Measurements from ENCODE around the gene MTIF2.
"Not testable (repeated sequence)": the region's sequence is repeated elsewhere in the genome, so short reads cannot be mapped to it uniquely, and the experiment has no call there.

MTIF2 gene, protein sequence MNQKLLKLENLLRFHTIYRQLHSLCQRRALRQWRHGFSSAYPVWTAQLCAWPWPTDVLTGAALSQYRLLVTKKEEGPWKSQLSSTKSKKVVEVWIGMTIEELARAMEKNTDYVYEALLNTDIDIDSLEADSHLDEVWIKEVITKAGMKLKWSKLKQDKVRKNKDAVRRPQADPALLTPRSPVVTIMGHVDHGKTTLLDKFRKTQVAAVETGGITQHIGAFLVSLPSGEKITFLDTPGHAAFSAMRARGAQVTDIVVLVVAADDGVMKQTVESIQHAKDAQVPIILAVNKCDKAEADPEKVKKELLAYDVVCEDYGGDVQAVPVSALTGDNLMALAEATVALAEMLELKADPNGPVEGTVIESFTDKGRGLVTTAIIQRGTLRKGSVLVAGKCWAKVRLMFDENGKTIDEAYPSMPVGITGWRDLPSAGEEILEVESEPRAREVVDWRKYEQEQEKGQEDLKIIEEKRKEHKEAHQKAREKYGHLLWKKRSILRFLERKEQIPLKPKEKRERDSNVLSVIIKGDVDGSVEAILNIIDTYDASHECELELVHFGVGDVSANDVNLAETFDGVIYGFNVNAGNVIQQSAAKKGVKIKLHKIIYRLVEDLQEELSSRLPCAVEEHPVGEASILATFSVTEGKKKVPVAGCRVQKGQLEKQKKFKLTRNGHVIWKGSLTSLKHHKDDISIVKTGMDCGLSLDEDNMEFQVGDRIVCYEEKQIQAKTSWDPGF

DNA sequence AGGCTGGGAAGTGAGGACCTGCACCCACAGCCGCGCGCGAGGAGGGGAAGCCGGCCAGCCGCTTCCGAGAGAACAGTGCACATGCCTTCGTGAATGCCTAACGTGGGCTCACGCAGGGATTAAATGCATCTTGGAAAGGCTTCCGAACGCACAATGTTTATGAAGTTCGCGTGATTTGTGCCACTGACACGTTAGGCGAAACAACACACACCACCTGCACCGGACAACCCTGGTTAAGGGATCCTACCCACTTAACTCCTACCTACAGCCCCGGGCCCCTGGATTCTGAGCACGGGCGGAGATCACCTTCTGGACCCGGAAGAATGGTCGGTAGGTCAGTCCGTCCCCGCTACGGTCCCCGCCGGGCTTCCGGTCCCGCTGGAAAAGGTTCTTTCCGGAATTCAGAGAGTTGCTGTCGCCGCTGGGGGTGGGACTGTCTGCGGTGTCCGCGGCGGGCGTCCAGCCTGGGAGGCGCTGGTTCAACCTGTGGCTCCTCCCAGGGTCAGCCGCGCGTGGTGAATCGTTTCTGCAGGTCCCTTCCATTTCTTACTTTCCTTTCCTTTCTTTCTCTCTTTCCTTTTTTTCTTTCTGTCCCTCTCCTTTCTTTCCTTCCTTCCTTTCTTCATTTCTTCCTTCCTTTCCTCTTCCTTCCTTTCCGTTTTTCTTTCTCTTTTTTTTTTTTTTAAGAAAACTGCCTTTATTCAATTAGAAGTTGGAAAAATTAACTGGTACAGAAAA is at the start of gene MTIF2:
Gene MTIF2 (minus strand): TSS at position 325 of the 738 bp plus-strand sequence. CDS start 5,373 bp downstream, outside the sequence.
- DNase-seq, result peak; percentile 95

DNA sequence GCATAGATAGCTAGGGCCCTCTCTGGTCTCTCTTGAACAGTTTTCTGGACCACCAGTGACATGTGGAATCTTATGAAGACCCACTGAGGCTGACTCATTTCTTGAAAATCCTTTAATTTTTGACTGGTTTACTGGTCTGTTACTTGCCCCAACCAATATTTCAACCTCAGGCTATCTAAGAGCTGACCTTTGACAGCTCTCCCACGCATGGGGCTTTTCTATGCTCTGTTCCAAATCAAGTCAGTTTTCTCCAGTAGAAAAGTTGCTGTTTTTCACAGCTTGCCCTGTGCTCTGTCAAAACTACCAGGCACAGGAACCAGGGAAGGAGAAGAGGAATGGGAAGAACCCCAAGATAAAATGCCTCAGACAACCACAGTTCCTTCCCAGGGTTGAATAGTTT is 46.0 kb upstream of the MTIF2 start:
- DNase-seq, result no peak

DNA sequence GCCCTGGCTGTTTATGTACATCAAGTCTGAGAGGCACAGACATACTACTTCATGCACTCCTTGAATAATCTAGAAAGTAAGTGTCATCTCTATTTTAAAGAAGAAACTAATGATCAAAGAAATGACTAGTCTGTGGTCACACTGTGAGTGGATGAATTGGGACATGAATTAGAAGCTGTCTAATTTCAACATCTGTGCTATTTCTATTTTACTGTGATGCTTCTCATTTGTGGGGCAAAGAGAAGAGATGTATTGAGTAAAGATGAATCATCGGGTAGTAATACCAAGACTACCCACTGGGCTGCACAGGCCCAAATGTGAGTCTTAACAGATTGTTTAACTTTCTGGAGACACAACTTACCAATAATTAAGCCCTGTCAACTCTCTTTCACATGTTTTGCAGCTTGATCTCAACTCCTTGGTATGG is 42.4 kb upstream of the MTIF2 start:
- peak; percentile 92 for DNase-seq

DNA sequence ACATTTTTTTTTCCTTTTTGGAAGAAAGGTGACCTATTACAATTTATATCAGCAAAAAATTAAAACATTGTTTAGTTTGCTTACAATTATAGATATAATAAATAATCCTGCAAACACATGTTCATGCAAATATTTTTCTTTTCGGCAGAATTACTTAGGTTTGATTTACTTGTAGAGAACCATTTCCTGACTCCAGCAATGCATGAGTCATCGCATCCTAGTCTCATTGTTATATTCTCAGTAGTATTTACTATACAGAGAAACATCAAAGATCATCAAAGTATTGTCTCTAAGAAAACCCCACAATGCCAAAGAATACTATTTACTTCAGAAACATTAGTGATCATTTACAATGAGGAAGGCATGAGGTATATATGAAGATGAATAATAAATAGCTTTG is 40.4 kb upstream of the MTIF2 start:
- peak; percentile 22 for DNase-seq

DNA sequence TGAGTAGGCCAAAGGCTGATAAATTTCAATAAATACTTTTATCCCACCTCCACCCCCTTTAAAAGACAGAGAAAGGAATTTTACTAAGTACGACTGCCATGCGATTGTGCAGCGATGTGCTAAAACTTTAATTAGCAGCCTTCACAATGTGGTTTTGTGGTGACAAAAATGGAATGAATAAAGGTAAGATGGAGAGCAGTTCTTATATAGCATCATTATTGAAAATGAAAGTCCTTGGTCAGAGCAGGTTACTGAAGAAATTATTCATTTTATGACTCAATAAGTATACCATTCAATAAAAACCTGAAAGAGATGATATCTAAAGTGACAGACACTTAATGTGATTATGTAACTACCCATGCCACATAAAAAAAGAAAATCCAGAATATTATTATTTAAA is 33.2 kb upstream of the MTIF2 start:
- DNase-seq, result peak; percentile 82

DNA sequence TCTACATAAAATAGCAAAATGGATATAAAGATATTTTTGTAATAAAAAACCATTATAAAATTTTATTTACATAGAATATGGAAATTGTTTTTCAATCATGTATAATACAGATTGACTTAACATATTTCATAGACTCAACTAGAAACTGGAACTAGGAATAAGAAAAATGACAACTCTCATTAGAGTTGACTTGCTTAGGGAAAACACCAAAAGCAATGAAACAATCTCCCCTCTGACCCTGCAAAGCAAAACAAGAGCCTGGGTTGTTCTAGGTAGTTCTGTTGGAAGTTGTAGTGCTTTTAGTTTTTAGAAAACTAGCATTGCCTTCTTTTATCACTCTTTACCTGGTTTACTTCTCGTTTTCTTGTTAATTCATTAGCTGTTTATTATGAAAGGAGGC is 32.2 kb upstream of the MTIF2 start:
- DNase-seq, result no peak

DNA sequence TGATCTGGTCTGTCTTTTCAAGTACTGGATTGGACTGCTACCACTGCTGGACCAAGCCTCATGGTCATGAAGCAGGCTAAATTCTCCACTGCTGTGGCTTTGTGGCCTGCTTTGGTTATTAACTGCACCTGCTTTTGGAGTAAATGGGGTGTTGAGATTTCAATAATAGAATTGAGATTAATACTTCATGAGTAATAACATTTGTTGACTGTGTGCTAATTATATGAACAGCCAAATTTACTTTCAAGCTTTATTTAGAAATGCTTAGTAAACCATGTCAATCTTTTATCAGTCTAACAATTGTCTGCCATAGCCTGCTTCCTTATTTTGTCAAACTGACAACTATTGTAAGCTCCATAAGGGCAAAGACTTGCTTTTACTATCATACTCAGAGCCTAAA is 27.4 kb upstream of the MTIF2 start:
- no peak for DNase-seq

DNA sequence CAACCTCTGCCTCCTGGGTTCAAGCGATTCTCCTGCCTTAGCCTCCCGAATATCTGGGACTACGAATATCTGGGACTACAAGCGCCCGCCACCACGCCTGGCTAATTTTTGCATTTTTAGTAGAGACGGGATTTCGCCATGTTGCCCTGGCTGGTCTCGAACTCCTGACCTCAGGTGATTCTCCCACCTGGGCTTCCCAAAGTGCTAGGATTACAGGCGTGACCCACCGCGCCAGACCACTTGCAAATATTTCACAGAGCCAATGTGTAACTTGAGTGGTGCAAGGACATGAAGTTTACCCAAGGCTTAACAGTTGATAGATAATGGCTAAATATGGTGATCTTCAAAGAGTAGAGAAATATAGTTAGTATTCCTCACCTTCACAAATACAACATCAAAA is 14.1 kb upstream of the MTIF2 start:
- DNase-seq, result no peak

DNA sequence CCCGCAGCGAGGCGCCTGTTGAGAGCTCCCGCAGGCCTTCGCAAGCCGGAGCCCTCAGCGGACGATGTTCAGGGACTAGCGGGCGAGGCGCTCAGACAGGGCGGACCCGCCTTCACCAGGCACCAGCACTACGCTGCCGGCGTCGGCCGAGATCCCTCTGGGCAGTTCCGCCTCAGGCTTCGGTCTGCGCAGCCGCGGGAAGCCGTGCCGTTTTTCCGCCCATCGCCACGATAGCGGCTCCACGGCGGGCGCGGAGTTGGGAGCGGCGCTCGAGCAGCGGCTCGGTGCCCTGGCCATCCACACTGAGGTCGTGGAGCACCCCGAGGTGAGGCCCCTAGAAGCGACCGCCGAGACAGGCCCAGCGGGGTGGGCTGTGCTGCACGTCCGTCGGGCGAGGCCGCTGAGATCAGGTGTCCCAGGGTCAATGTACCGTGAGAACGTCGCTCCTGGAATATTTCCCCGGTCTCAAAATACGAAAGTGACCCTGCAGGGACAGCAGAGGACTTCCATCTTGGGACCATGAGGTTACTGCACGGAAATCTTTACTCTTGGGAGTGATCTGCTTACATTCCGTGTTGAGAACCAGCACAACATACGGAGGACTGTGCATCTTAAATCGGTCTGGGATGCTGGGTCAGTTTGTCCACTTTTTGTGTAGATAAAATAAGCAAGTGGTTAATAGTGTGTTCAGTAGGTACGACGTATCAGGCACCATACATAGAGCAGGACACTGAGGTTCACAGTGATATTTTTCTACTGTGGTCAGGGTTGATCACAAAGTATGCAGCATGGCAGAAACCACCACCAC is 13.3 kb upstream of the MTIF2 start:
- peak; percentile 92 for DNase-seq

DNA sequence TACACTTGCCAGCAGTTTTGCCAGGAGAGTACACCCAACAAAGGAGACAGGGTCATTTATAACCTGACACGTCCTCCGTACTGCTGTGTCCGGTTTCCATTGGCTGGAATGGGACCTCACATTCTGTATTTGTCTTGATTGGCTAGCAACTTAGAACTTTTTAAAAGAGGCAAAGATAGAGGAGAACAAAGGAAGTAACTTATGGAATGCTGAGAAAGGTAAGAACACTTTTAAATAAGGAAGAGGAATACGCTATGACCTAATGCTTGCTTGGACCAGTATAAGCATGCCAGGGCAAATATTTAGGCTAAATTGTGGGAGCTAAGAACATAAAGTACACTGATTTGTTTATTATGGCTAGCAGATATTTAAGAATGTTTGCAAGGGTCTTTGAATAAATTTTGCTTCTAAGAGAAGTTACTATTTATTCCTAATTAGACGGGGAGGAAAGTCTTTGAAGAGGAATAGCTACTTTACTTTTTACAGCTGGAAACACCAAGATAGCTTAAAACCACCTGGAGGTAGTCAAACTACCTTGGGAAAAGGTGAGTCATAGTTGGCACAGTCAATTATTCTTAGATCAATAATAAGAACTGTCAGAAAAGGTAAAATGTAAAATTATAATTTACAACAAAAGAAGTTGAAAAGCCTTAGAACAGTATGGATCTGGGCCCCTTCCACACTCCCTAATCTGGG is 12.0 kb upstream of the MTIF2 start:
- DNase-seq, result not testable (repeated sequence)

DNA sequence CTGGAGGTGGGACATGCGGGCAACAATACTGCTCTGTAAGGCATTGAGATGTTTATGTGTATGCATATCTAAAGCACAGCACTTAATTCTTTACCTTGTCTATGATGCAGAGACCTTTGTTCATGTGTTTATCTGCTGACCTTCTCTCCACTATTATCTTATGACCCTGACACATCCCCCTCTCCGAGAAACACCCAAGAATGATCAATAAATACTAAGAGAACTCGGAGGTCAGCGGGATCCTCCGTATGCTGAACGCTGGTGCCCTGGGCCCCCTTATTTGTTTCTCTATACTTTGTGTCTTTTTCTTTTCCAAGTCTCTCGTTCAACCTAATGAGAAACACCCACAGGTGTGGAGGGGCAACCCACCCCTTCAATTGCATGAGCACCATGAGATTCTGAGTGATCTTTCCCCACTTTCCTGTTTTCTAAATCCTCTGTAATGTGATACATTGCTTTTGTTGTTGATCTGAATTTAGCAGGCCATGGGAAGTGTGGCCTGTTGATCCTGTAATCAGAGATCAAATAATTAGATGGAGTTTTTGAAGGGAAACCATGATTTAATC is 10.9 kb upstream of the MTIF2 start:
- not testable (repeated sequence) for DNase-seq

DNA sequence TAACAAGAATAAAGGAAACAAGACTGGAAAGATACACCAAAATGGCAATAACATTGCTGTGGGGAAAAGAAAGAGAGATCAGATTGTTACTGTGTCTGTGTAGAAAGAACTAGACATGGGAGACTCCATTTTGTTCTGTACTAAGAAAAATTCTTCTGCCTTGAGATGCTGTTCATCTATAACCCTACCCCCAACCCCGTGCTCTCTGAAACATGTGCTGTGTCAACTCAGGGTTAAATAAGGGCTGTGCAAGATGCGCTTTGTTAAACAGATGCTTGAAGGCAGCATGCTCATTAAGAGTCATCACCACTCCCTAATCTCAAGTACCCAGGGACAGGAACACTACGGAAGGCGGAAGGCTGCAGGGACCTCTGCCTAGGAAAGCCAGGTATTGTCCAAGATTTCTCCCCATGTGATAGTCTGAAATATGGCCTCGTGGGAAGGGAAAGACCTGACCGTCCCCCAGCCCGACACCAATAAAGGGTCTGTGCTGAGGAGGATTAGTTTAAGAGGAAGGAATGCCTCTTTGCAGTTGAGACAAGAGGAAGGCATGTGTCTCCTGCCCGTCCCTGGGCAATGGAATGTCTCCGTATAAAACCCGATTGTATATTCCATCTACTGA is 10.3 kb upstream of the MTIF2 start:
- DNase-seq, result not testable (repeated sequence)

DNA sequence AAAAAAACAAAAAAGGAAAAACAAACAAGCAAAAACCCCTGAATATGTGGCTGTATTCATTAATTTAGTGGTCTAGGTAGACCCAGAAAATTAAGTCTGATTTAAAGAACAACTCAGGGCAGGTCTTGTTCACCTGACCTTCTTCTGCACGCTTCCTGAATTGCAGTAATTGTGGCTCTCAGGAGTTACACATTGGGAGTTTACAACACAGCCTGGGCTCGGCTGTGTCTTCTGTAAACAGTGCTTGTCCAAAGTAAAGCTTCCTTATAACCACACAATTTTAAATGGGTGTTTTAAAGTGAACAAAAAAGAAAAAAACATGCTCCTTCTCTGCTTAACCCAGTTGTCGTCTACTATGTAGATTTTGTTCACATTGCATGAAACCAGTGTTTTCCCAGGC is 8.3 kb upstream of the MTIF2 start:
- DNase-seq, result no peak

DNA sequence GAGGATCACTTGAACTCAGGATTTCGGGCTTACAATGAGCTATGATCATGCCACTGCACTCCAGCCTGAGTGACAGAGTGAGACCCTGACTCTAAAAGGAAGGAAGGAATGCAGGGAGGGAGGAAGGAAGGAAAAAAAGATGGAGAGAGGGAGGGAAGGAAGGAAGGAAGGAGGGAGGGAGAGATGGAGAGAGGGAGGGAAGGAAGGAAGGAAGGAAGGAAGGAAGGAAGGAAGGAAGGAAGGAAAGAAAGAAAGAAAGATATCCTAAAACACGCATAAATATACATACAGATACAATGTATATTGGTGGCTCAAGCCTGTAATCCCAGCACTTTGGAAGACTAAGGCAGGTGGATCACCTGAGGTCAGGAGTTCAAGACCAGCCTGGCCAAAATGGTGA is 5.3 kb upstream of the MTIF2 start:
- not testable (repeated sequence) for DNase-seq

DNA sequence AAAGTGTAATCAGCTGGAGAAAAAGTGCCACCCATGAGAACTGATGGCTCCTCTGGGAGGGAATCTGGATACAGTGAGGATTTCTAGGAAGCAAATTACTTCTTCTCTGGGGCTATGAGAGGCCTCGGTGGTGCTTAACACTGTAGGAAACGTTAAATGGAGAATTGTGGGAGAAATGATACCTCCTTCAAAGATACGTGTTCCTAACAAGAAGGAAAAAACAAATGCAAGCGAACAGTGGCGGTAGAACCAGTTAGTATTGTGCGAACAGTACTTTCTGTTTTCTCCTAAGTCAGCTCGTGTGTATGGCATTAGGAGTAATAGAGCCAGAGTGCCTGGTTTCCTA is 587 bp upstream of the MTIF2 start:
- DNase-seq, result no peak

DNA sequence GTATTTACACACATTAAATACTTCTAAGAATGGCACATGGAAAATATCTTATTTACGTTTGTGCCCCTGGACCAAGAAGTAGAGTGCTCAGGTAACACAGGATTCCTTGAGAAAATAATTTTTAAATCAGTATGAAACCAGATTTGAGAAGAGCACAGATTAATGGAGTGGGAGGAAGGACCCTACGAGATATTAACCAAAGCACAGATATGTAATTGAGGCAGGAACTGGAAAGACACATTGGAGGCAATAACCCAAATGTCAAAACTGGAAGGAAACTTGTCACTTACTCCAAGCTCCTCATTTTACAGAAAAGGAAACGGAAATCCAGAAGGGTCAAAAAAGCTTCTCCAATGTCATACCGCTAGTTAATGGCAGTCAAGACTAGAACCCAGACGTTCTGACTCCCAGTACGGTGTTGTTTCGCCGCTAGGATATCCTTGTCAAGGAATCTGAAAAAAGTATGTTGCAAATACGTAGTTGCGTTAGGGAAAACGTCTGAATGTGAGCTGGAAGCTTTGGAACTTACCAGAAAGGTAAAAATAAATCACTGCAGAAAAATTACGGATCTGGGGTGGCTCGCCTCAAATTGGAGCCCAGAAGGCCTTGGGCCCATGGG is 634 bp downstream of the MTIF2 start:
- DNase-seq, result peak; percentile 23

DNA sequence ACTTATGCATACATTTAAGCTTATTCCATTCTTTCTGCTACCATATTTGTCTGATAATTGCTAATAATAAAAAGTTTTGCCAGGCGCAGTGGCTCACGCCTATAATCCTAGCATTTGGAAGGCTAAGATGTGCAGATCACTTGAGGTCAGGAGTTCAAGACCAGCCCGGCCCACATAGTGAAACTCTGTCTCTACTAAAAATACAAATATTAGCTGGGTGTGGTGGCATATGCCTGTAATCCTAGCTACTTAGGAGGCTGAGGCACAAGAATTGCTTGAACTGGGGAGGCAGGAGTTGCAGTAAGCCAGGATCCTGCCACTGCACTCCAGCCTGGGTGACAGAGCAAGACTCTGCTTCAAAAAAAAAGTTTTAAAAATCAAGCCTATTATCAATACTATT is 9.4 kb downstream of the MTIF2 start:
- not testable (repeated sequence) for DNase-seq

DNA sequence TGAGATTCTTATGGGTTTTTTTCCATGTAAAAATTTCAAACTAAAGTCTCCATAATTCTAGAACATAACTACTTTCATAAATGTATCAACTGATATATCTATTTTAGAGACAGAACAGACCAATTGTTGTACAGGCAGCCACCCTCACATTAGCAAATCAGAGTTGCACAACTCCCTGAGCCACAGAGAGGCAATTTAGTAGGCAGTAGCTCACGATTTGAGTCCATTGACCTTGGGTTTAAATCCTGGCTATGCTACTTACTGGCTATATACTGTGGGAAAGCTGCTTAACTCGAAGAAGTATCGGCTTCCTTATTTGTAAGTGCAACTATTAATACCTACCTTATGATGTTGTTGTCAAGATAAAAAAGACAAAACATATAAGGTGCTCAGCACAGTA is 16.2 kb downstream of the MTIF2 start:
- no peak for DNase-seq

DNA sequence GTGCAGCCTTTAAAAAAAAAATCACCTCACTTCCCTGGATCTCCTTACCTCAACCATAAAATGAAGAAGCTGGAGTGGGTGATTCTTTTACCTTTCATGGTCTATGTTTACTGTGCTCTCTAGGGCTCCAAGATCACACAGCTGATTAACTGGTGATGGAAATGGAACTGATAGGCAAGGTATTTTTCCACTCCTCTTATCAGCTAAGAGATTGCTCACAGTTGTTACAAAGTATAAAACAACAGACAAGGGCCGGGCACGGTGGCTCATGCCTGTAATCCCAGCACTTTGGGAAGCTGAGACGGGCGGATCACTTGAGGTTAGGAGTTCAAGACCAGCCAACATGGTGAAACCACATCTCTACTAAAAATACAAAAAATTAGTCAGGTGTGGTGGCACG is 22.0 kb downstream of the MTIF2 start:
- no peak for DNase-seq

DNA sequence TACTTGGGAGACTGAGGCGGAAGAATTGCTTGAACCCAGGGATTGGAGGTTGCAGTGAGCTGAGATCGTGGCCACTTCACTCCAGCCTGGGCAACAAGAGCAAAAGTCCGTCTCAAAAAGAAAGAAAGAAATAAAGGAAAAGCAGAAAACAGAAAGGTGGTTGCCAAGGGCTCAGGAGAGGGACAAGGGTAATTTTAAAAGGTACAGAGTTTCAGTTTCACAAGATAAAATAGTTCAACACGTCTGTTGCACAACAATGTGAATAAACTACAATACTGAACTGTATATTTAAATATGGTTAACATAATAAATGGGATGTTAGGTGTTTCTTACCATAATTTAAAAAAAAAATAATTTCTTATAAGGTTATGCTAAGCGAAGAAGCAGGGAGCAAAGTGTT is 23.6 kb downstream of the MTIF2 start:
- no peak for DNase-seq

DNA sequence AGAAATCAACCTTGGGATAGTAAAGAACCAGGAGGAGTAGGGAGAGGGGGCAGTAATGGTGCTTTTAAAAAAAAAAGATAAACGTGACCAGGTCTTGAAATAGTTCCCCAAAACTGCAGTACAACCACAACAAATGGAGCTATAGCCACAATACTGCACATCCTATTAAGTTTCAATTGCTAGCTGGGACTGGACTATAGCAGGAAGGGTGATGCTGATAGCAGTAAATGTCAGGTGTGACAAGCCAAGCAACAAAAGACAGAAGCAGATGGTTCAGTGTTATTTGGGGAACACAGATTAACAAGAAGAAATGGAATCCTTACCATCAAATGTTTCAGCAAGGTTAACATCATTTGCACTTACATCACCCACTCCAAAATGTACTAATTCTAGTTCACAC is 26.4 kb downstream of the MTIF2 start:
- DNase-seq, result no peak

Data from activated CD4-positive, alpha-beta T cell treated with anti-CD3 and anti-CD28 coated beads, Interleukin-10, Interleukin-2, amounts not matched to agents 100 ng/mL and 50 ng/mL, durations not matched to agents 16 hours and 8 hours (primary cell).